H1 (cell line): ENCODE data around the gene IFNB1. TPM values are rescaled to one million over a fixed set of nuclear protein-coding genes. Genes with fewer than 3 reads are reported as not detected.

Experiments
- ASH2L ChIP-seq: fragments of 200-600, 300-600 bp; sonication (generic); IDR thresholded peaks from one replicate; pipeline ENCODE4 v1.7.1; 2017; ENCODE audit warnings: low read length
- BRCA1 ChIP-seq: IDR thresholded peaks from 2 replicates; pipeline ENCODE4 v1.6.1; 2012; ENCODE audit warnings: low read depth, low read length, improper control_type of control experiment
- CBX8 ChIP-seq: fragments of 300-800, 300-1000 bp; sonication (generic); IDR thresholded peaks from 2 replicates; pipeline ENCODE4 v1.7.1; 2016; ENCODE audit warnings: low read depth, low read length, borderline replicate concordance
- CHD7 ChIP-seq: fragments of 300-600 bp; sonication (generic); IDR thresholded peaks from 2 replicates; pipeline ENCODE4 v1.7.1; 2012; ENCODE audit warnings: low read length, moderate library complexity, mild to moderate bottlenecking, inconsistent platforms; ENCODE audit not compliant: insufficient replicate concordance
- NANOG ChIP-seq: IDR thresholded peaks from 2 replicates; pipeline ENCODE4 v1.6.1; 2011; ENCODE audit warnings: low read length, low read depth, mild to moderate bottlenecking, inconsistent platforms; ENCODE audit not compliant: insufficient read depth, poor library complexity, severe bottlenecking
- RAD21 ChIP-seq, 2 experiments: IDR thresholded peaks in 1 of 2; conservative IDR thresholded peaks in 1 of 2; 2 replicates each; pipeline ENCODE4 v1.6.1; 2011; ENCODE audit warnings: low read depth in 2 of 2, low read length in 2 of 2, improper control_type of control experiment in 1 of 2, inconsistent platforms in 1 of 2, mild to moderate bottlenecking in 1 of 2, moderate library complexity in 1 of 2
- RBBP5 ChIP-seq: IDR thresholded peaks from 2 replicates; pipeline ENCODE4 v1.7.1; 2012; ENCODE audit warnings: low read depth, mild to moderate bottlenecking, inconsistent platforms, low read length, moderate library complexity, borderline replicate concordance
- SP1 ChIP-seq: IDR thresholded peaks from 2 replicates; pipeline ENCODE4 v1.6.1; 2011; ENCODE audit warnings: low read depth, low read length
- SUZ12 ChIP-seq: fragments of 200-600 bp; sonication (generic); IDR thresholded peaks from 2 replicates; pipeline ENCODE4 v1.6.1; 2012; ENCODE audit warnings: mild to moderate bottlenecking, inconsistent platforms, low read length, moderate library complexity, mixed read lengths
- TAF1 ChIP-seq: IDR thresholded peaks from 2 replicates; pipeline ENCODE4 v1.6.1; 2011; ENCODE audit warnings: mild to moderate bottlenecking, low read depth, low read length
- TCF12 ChIP-seq: IDR thresholded peaks from 2 replicates; pipeline ENCODE4 v1.6.1; 2011; ENCODE audit warnings: low read depth, mild to moderate bottlenecking, low read length
- polyA plus RNA-seq, 7 experiments: library from polyadenylated mRNA; depleted of rRNA in 3 of 7; stranded (reverse) in 5 of 7; unstranded in 2 of 7; fragments of >200 nt in 5 of 7; fragments of 200-250 nt in 2 of 7; gene quantifications; 1 replicate in 5 of 7; 2 replicates in 1 of 7; 4 replicates in 1 of 7; pipeline versions ENCODE4 v1.2.1 to v1.2.3, GENCODE V29; 2011 to 2013; ENCODE audit warnings: missing spikeins in 2 of 7, mixed read lengths in 2 of 7
- total RNA-seq: library from RNA; stranded (reverse); fragmentation: NEBNext Ultra II Directional; extraction: Animal tissue kit (Norgen Biotek cat#: 25700); gene quantifications from 2 replicates; pipeline ENCODE4 v1.2.1, GENCODE V29; 2021

Gene IFNB1
- total and polyA plus RNA-seq, 2 of the 8 experiments (the other 6 are each of a cell fraction or from before 2014, with no cell fraction given) = not detected

GRCh38 chr9:21030389-21031035 is 47.2 kb downstream of the IFNB1 start (continued):
- TF ChIP-seq CHD7 (no peak), CBX8 (no peak), BRCA1 (no peak), TAF1 (no peak), TCF12 (no peak), ASH2L (no peak), RBBP5 (no peak), SUZ12 (no peak), RAD21 (IDR thresholded peaks at IDR 0.05 in 1 of 2, conservative IDR thresholded peaks at IDR 0.05 in 1 of 2; ENCODE audit: low read depth in 2 of 2, low read length in 2 of 2) (no peak), NANOG (no peak), SP1 (no peak)
